ENCODE results near the gene PLA2R1. TPM values are rescaled to one million over a fixed set of nuclear protein-coding genes. Genes with fewer than 3 reads are reported as not detected.

PLA2R1 gene
- total RNA-seq, 4 donors from 2014 or later = 11.6 to 49.2 (median 30.5) TPM

DNA sequence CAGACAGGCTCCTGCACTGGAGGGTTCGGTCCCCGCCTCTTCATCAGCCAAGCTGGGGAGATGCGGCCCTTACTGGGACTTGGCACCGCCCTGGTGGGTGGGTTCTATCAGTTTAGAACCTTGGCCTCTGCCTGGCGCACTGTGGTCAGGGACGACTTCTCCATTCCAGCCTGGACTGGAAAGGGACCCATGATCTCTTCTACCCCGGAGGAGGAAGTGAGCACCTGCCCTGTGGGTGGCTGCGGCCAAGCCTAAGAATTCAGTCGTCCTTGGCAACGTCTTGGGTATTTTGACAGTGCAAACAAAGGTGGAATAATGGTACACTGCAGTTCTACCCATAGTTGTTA is 157.5 kb downstream of the PLA2R1 start:
- peak in 1 of 3 donors; percentile 92 for DNase-seq
- H3K4me1 ChIP-seq = peaks cover 0 to 16% (median 0%) of the 10 kb centered on the region in 4 donors
- no peaks in the 10 kb centered on the region for H3K9me3 ChIP-seq
- H3K27ac ChIP-seq = peak overlapping the region; percentile 83 to 93 (median 88)
- peak overlapping the region; percentile 50 to 81 (median 79) for H3K4me3 ChIP-seq
- H3K27me3 ChIP-seq = no peaks in the 10 kb centered on the region
- TF ChIP-seq POLR2A (IDR thresholded peaks at IDR 0.05) (no peak), CTCF (IDR thresholded peaks at IDR 0.05) (no peak)
- H3K36me3 ChIP-seq = no peaks in the 10 kb centered on the region

- Histone ChIP-seq H3K36me3 (no peaks in the 10 kb centered on the region), H3K27ac (peak within 1 kb of the TSS; percentile 83 to 93 (median 88)), H3K27me3 (no peaks in the 10 kb centered on the region), H3K4me3 (peak within 1 kb of the TSS; percentile 50 to 81 (median 79)), H3K9me3 (no peaks in the 10 kb centered on the region), H3K4me1 (peaks cover 0 to 16% (median 0%) of the 10 kb centered on the region in 4 donors)
- TF ChIP-seq CTCF (IDR thresholded peaks at IDR 0.05) (peak in 1 of 6 experiments; percentile 9), POLR2A (IDR thresholded peaks at IDR 0.05) (peak; percentile 48 to 70)
- peak in 2 of 3 donors; percentile 87 to 94 for DNase-seq
Measured at GRCh38 chr2:159904127-159904958, 158.1 kb downstream of the PLA2R1 start, which contains the start of gene LY75. LY75 (minus strand) TSS chr2:159904756.

DNA sequence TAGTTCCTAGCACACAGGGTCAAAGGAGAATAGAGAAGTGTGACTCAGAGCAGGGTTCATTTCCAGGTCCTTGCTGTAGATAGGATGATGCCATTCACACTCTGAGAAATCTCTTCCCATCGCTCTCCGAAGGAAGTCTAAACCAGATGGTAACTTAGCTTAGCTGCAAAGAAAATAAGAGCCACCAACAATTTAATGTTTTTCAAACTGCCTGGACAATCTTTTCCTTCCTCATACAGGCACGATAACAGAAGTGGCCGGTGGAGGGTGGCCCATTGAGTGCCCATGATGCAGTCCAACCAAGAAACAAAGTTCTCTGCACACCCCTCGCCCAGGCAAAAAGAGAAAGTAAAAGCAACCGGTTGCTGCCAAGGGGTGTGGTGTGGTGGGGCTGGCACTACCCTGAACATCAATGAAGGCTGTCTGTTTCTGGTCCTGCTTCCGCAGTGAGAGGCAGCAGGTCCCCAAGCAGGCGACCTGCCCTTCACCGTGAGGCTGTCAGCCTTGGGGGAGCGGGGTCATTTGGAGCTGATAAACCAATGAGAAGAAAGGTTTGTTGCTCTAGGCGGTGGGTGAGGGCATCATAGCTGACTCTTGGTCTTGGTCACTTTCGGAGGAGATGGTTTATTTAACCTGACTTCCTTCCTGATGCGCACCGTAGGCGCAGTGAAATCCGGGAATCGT is 158.8 kb downstream of the PLA2R1 start:
- H3K4me3 ChIP-seq = peak overlapping the region; percentile 50 to 81 (median 79)
- no peak for TF ChIP-seq CTCF (IDR thresholded peaks at IDR 0.05)
- TF ChIP-seq POLR2A (IDR thresholded peaks at IDR 0.05) = peak in 1 of 2 donors; percentile 35
- H3K27me3 ChIP-seq = no peaks in the 10 kb centered on the region
- H3K4me1 ChIP-seq = peaks cover 0 to 16% (median 0%) of the 10 kb centered on the region in 4 donors
- H3K27ac ChIP-seq = peak overlapping the region; percentile 83 to 93 (median 88)
- H3K36me3 ChIP-seq = no peaks in the 10 kb centered on the region
- no peaks in the 10 kb centered on the region for H3K9me3 ChIP-seq
- DNase-seq = peak; percentile 62 to 73 (median 67)

GRCh38 chr2:159902722-159903121 is 159.7 kb downstream of the PLA2R1 start:
- Histone ChIP-seq H3K36me3 (no peaks in the 10 kb centered on the region), H3K4me1 (peaks cover 0 to 16% (median 0%) of the 10 kb centered on the region in 4 donors), H3K27ac (peak overlapping the region in 3 of 4 donors; percentile 83 to 93 (median 88)), H3K9me3 (no peaks in the 10 kb centered on the region), H3K4me3 (peak overlapping the region in 1 of 4 donors; percentile 80), H3K27me3 (no peaks in the 10 kb centered on the region)
- TF ChIP-seq CTCF (IDR thresholded peaks at IDR 0.05) = no peak
- TF ChIP-seq POLR2A (IDR thresholded peaks at IDR 0.05) = no peak
- DNase-seq = no peak

GRCh38 chr2:159900343-159900742 is 162.1 kb downstream of the PLA2R1 start:
- no peak for TF ChIP-seq CTCF (IDR thresholded peaks at IDR 0.05)
- no peak for TF ChIP-seq POLR2A (IDR thresholded peaks at IDR 0.05)
- H3K27me3 ChIP-seq = no peaks in the 10 kb centered on the region
- no peak for DNase-seq
- H3K36me3 ChIP-seq = no peaks in the 10 kb centered on the region
- H3K9me3 ChIP-seq = no peaks in the 10 kb centered on the region
- H3K27ac ChIP-seq = no peak overlapping the region
- H3K4me1 ChIP-seq = peaks cover 0 to 10% (median 0%) of the 10 kb centered on the region in 4 donors
- H3K4me3 ChIP-seq = no peak overlapping the region
